PC-3 (cell line): ENCODE data around the gene CABLES1. TPM values are rescaled to one million over a fixed set of nuclear protein-coding genes. Genes with fewer than 3 reads are reported as not detected.
A peak's percentile ranks its signal among the peaks of the same experiment; 100 is the strongest.

Source experiments
- ATAC-seq: fragments of 200-7000 bp; cut with Tn5 transposase; 2 replicates; pipeline ENCODE4 v1.9.1; 2020; ENCODE audit warnings: mild to moderate bottlenecking, moderate library complexity
- BruUV-seq: library from RNA; stranded (reverse); fragments of 400-500 nt; replicated peaks from 2 replicates; lab custom pipeline; 2021; lab: Mats Ljungman, UMichigan
- CTCF ChIA-PET: fragments of 300-600 bp; sonication (Branson Sonifier 250); formaldehyde crosslinking; loops from one replicate; lab custom pipeline; 2022; ENCODE audit warnings: antibody characterized with exemption; lab: Charles Lee
- POLR2A ChIA-PET: fragments of 300-600 bp; sonication (Branson Sonifier 250); formaldehyde crosslinking; loops from one replicate; lab custom pipeline; 2022; ENCODE audit warnings: antibody characterized with exemption; ENCODE audit not compliant: unreplicated experiment; lab: Charles Lee
- DNase-seq: peaks from one replicate; pipeline ENCODE4 v3.0.0-alpha.2; 2015
- H2AFZ ChIP-seq: fragments of 300-600 bp; sonication (generic); 2 replicates; pipeline ENCODE4 v1.6.0; 2016; ENCODE audit warnings: antibody characterized with exemption, low read length
- H3F3A ChIP-seq: fragments of 300-600 bp; sonication (generic); one replicate; pipeline ENCODE4 v1.6.0; 2017; ENCODE audit warnings: antibody characterized with exemption, low read length, control low read depth, mild to moderate bottlenecking; ENCODE audit not compliant: unreplicated experiment
- H3K27ac ChIP-seq: fragments of 300-600 bp; sonication (generic); 2 replicates; pipeline ENCODE4 v1.5.1; 2016; ENCODE audit warnings: mild to moderate bottlenecking, low read length
- H3K27me3 ChIP-seq: fragments of 300-600 bp; sonication (generic); 2 replicates; pipeline ENCODE4 v1.6.1; 2016; ENCODE audit warnings: low read length, mixed read lengths
- H3K36me3 ChIP-seq: fragments of 300-600 bp; sonication (generic); 2 replicates; pipeline ENCODE4 v1.6.1; 2016; ENCODE audit warnings: low read depth, mixed run types, low read length, mixed read lengths
- H3K4me1 ChIP-seq: fragments of 300-600 bp; sonication (generic); 2 replicates; pipeline ENCODE4 v1.5.1; 2016; ENCODE audit warnings: low read length; ENCODE audit not compliant: insufficient read depth
- H3K4me2 ChIP-seq: fragments of 300-600 bp; sonication (generic); 2 replicates; pipeline ENCODE4 v1.6.0; 2016; ENCODE audit warnings: low read length
- H3K4me3 ChIP-seq: fragments of 300-600 bp; sonication (generic); 2 replicates; pipeline ENCODE4 v1.5.1; 2016; ENCODE audit warnings: mild to moderate bottlenecking, low read length, mixed read lengths
- H3K79me2 ChIP-seq: fragments of 300-600 bp; sonication (generic); 2 replicates; pipeline ENCODE4 v1.6.1; 2017; ENCODE audit warnings: low read length, mixed read lengths
- H3K9ac ChIP-seq: fragments of 300-600 bp; sonication (generic); 2 replicates; pipeline ENCODE4 v1.6.0; 2016; ENCODE audit warnings: mild to moderate bottlenecking, low read length
- H3K9me2 ChIP-seq: fragments of 300-600 bp; sonication (generic); replicated peaks from 2 replicates; pipeline ENCODE4 v1.6.1; 2016; ENCODE audit warnings: mixed run types, low read length, mixed read lengths
- H3K9me3 ChIP-seq: fragments of 300-600 bp; sonication (generic); 2 replicates; pipeline ENCODE4 v1.6.1; 2016; ENCODE audit warnings: low read length, mixed read lengths
- H4K20me1 ChIP-seq: fragments of 300-600 bp; sonication (generic); 2 replicates; pipeline ENCODE4 v1.6.1; 2016; ENCODE audit warnings: low read length, mixed read lengths
- EZH2 ChIP-seq: fragments of 300-600 bp; sonication (generic); IDR thresholded peaks from one replicate; pipeline ENCODE4 v1.6.1; 2017; ENCODE audit warnings: antibody characterized with exemption, mild to moderate bottlenecking, low read length; ENCODE audit not compliant: unreplicated experiment
- EZH2phosphoT487 ChIP-seq: fragments of 300-600 bp; sonication (generic); IDR thresholded peaks from 2 replicates; pipeline ENCODE4 v1.6.1; 2018; ENCODE audit warnings: mild to moderate bottlenecking, antibody characterized with exemption, low read length, borderline replicate concordance
- intact Hi-C: fragments of 100-400 bp; cut with micrococcal nuclease; formaldehyde crosslinking; loops from 2 replicates; pipeline ENCODE4 v1.9.0; 2023
- total RNA-seq: library from RNA; depleted of rRNA; stranded (reverse); fragments of >200 nt; gene quantifications from 2 replicates; pipeline ENCODE4 v1.2.3, GENCODE V29; 2014
- TF ChIP-seq, protein P1 (sequence below): fragments of 300-600 bp; sonication (generic); conservative IDR thresholded peaks from 2 replicates; pipeline ENCODE4 v1.5.1; 2017; ENCODE audit warnings: antibody characterized with exemption, low read depth, mild to moderate bottlenecking, low read length

The CABLES1 gene
- total RNA-seq, 1 experiment from 2014 or later: 18.6 TPM

DNA sequence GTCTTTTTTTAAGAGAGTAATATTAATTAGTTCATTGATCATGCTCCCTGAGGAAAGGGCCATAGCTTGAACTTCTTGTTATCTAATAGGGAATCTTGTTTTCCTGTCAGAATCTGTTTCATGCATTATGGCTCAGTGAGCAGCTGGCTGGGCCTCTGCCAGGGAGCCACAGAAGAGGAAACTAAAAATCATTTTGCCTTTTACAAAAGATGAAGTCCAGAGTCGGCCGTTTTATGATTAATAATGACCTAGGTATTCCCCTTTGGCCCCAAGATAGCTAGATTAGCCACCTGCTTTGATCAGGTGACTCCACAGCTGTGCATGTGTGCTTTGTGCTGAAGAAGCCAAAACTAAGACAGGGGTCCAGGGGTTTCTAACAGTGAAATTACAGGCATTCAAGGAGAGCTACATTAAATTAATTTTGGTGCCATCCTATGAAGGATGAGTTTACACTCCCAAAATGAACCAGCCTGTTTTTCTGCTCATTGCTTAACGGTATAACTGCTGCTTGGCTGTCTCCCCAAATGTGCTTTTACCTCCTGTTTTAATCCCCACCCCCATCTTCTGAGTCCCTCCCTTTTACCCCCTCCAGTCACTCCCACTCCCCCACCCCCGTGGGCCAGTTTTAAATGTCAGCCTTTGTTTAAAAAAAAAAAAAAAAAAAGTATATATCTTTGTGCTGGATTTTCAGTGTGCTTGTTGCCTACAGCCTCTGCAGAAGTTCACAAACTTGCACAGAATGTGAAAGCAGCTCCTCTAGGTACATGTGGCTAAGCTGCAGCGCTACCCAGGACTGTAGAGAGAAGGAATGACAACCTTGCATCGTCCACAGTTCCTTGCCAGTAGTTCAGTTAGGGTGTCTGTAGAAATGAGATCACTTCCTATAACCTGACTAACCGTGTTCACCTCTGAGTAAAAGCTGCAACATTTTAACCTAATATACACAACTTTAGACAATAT is 93.1 kb downstream of the CABLES1 start:
- Histone ChIP-seq H4K20me1 (no peaks in the 10 kb centered on the region), H2AFZ (no peak overlapping the region), H3K27ac (peak overlapping the region; percentile 15; the same call in 1 of the 2 replicates), H3F3A (no peaks in the 10 kb centered on the region), H3K27me3 (no peaks in the 10 kb centered on the region), H3K4me2 (no peak overlapping the region), H3K4me3 (no peak overlapping the region), H3K9me3 (no peaks in the 10 kb centered on the region), H3K79me2 (no peaks in the 10 kb centered on the region), H3K4me1 (peaks cover 53% of the 10 kb centered on the region), H3K9me2 (no peaks in the 10 kb centered on the region), H3K36me3 (no peaks in the 10 kb centered on the region), H3K9ac (no peak overlapping the region)
- BruUV-seq: no TSS peak
- TF ChIP-seq, protein P1, sequence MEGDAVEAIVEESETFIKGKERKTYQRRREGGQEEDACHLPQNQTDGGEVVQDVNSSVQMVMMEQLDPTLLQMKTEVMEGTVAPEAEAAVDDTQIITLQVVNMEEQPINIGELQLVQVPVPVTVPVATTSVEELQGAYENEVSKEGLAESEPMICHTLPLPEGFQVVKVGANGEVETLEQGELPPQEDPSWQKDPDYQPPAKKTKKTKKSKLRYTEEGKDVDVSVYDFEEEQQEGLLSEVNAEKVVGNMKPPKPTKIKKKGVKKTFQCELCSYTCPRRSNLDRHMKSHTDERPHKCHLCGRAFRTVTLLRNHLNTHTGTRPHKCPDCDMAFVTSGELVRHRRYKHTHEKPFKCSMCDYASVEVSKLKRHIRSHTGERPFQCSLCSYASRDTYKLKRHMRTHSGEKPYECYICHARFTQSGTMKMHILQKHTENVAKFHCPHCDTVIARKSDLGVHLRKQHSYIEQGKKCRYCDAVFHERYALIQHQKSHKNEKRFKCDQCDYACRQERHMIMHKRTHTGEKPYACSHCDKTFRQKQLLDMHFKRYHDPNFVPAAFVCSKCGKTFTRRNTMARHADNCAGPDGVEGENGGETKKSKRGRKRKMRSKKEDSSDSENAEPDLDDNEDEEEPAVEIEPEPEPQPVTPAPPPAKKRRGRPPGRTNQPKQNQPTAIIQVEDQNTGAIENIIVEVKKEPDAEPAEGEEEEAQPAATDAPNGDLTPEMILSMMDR: no peak
- TF ChIP-seq EZH2phosphoT487 (no peak), EZH2 (no peak)
- ATAC-seq (peak; percentile 43), DNase-seq (peak; percentile 29)
- POLR2A ChIA-PET: interaction anchor here (0.7 kb wide), 1 partner anchor 129 kb away, joined by 3 read pairs; no protein-coding TSS in a partner anchor
- CTCF ChIA-PET: no interaction called here
- intact Hi-C loops: loop anchor here (5.0 kb wide), 2 partner anchors 86 to 151 kb away; no protein-coding TSS in a partner anchor

- Histone ChIP-seq H4K20me1 (no peaks in the 10 kb centered on the region), H3K27me3 (no peaks in the 10 kb centered on the region), H3K79me2 (no peaks in the 10 kb centered on the region), H3K4me2 (no peak overlapping the region), H3K36me3 (no peaks in the 10 kb centered on the region), H3K9me2 (no peaks in the 10 kb centered on the region), H3K4me1 (peaks cover 53% of the 10 kb centered on the region), H3K27ac (no peak overlapping the region), H3K4me3 (no peak overlapping the region), H2AFZ (no peak overlapping the region), H3F3A (no peaks in the 10 kb centered on the region), H3K9me3 (no peaks in the 10 kb centered on the region), H3K9ac (no peak overlapping the region)
- ChIA-PET POLR2A (no interaction called here), CTCF (no interaction called here)
- DNase-seq: no peak
- intact Hi-C loops: loop anchor here (5.0 kb wide), 2 partner anchors 87 to 152 kb away; no protein-coding TSS in a partner anchor
- BruUV-seq: no TSS peak
- no peak for ATAC-seq
- TF ChIP-seq EZH2phosphoT487 (no peak), EZH2 (no peak)
- TF ChIP-seq, protein P1: no peak
These were observed 94.2 kb downstream of the CABLES1 start for GRCh38 chr18:23229472-23229871.
